NCI-H82 (cell line): ENCODE data around the gene RAB11FIP4.

Experiments
- DNase-seq: peaks from one replicate; lab custom pipeline; 2025; lab: John Stamatoyannopoulos, UW

RAB11FIP4 gene

DNA sequence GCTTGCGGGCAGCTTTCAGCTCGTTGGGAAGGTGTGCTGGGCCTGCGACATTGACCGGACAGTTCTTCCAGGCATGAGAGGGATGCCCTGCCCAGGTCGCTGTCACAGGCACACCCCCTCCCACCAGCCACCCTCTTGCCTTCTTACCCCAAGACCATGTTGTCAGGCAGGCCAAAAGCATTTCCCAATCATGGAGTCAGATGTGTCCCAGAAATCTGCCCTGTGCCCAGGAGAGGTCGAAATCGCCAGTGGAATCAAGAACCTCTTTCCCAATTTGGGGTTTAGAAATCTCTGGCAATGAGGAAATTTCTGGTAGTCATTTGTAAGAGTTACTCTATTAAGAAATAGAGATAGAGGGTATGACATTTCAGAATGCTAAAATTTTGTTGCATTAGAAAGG lies 177.1 kb downstream of the RAB11FIP4 start:
- no peak for DNase-seq

DNA sequence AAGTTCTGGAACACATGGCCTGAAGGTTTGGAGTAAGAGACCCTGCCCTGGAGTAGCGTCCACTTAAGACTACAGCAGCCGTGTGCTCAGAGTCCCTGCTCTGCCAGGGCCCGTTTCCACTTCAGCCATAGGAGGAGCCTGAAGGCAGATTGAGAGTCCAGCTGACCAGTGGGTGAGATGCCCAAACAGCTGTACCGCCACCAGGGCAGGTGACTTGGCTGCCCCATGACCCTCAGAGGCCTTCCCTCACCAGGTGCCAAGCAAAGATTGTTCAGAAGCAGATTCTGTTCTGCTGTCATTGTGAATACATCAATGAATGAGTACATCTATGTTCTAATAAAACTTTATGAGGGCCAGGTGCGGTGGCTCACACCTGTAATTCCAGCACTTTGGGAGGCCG lies 178.8 kb downstream of the RAB11FIP4 start:
- DNase-seq = no peak

DNA sequence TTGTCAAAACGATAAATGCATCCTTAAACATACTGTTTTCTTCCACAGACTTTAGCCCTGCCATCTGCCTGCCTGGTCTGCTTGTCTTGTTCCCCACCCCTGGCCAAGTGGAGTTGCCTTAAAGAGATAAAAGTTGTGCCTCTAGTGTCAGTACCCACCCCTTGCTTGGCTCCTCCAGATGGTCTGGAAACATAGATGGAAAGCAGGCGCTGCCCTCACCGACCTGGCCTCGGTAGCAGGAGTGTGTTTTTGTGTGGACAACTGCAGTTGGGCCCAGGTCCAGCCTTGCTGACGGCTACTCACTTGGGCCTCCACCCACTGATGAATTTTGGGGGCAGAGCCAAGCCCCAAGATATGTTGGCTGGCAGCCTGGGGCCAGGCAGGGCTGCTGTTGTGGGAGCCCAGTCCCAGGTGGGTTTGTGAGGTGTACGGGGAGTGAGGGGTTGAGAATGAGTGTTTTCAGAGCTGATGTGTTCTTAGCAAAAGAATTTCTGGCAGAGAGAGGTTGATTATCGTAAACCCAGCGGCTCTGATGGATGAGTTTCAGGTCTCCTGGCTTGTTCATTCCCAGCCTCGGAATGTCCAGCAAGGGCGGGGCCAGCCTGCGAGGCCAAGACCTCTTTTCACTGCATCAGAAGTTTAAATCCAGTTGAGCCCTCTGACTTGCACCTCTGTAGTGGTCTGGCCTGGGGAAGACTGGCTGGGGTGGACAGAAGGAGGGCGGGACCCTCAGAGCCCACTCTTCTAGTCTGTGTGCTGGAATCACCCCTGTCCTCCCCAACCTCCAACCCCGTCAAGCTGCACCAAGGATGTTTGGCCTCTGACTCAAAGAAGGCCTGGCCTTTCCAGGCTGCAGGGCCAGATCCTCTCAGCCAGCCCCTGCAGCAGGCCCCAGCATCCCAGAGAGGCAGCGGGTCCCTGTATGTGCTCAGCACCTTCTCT lies 179.7 kb downstream of the RAB11FIP4 start:
- DNase-seq = no peak

DNA sequence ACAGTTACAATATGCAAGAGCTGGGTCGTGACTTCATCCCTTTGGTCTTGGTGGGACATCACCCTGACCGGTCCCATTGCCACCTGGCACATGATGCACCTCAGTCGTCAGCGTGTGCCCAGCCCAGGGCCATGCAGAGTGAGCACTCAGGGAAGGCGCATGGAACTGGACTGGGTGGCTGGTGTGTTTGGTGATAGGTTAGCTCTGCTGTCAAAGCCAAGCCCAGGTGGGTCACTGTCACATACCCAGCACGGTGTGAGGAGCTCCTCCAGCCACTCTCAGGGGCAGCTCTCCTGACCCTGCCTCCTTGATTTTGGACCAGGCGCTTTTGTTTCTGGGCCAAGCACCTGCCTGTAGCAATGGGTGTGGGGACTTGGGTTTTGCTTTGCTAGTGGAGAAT lies 180.9 kb downstream of the RAB11FIP4 start:
- no peak for DNase-seq

DNA sequence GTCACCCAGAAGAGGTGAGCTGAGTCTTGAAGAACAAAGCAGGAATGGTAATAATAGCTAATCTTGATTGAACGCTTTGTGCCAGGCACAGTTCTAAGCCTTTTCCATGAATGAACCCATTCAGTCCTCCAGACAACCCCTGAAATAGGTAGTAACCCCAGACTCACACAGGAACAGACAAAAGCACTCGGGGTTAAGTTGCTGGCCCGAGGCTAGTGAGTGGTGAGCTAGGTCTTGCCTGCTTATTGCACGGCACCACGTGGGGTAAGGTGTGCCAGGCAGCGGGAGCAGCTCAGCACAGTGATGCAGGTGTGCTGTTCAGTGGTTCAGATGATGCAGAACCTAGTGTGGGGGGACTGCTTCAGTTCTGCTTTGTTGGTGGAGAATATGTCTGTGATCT lies 181.6 kb downstream of the RAB11FIP4 start:
- no peak for DNase-seq

DNA sequence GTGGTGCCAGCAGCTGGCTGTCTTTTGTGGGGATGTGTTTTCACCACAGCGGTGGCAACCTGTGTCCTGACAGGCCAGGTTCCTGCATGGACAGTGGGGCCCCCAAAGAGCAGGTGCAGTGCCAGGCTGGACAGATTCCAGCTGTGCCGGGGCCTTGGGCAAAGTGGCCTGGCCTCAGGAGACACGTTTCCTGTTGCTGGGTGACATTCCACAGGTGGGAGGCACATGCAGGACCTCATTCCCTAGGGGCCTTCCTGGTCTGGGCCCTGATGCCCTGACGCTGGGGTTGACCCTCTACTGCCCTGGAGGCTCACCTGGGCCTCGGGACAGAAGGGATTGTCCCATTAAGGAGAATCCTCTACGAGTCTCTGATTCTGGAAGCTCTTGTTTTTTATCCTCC lies 182.4 kb downstream of the RAB11FIP4 start:
- DNase-seq = no peak

DNA sequence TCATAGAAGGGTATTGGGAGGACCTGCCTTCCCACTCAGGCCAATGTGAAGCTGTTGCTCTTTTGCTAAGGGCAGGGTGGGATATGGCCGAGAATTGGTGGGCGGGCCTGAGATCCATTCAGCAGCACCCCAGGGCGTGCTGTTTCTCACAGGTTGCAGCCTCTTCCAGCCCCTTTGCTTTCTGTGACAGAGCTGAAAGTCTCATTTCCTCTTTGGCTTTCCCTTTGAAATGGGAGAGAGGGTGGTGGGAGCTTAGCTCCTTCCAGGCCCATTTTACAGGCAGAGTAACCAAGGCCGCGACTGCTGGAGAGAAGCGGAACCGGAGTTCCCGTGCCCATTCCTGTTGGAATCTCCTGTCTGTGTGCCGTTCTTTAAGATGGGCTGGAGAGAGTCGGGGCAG lies 183.0 kb downstream of the RAB11FIP4 start:
- no peak for DNase-seq

DNA sequence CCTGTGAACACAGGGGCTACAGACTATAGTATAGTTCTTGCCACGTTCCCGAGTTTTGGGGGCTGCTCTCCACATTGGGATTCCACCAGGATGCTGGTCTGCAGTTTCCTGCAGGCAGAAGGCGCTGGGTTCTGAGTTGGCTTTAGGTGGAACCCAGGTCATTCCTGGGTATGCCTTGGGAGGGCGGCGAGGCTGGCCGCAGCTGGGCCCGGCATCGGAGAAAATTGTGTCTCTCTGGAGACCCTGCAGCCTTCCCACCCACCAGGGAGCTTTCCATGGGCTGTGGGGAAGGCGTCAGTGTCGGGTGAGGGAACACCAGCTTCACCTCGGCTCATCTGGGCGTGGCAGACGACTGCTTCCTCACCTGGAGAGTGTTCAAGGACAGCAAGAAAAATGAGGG lies 183.6 kb downstream of the RAB11FIP4 start:
- no peak for DNase-seq

DNA sequence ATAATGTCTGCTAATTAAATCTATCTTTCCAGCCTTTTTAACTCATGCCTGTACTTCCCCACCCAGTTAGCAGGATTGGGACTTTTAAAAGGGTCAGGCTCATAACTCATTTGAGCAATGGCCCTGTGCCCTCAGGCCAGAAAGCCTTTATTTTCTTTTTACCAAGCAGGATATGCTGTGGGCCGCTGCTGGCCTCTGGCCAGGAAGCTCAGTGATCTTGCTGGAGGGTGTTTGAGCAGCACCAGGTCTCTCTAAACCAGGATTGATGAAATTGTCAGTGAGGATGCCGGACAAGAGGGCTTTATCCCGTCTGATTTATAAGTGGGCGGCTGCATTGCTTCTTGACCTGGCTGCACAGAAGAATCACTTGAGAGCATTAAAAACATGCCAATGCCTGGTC lies 187.8 kb downstream of the RAB11FIP4 start:
- no peak for DNase-seq

DNA sequence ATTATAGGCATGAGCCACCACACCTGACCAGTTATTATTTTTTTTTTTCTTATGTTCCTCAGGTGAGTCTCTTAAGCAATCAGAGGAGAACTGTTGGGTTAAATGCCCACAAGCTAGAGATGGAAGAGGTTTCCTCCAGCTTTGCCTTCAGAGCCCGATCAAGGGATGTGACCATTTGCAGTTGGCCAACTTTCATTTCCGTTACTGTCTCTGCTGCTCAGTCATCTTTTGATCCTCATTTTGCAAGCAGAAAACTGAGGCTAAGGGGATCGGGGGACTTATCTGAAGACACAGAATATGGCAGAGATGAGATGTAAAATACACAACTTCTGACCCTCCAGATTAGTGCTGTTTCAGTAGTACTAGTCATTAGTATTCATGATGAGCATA lies 188.8 kb downstream of the RAB11FIP4 start:
- no peak for DNase-seq

DNA sequence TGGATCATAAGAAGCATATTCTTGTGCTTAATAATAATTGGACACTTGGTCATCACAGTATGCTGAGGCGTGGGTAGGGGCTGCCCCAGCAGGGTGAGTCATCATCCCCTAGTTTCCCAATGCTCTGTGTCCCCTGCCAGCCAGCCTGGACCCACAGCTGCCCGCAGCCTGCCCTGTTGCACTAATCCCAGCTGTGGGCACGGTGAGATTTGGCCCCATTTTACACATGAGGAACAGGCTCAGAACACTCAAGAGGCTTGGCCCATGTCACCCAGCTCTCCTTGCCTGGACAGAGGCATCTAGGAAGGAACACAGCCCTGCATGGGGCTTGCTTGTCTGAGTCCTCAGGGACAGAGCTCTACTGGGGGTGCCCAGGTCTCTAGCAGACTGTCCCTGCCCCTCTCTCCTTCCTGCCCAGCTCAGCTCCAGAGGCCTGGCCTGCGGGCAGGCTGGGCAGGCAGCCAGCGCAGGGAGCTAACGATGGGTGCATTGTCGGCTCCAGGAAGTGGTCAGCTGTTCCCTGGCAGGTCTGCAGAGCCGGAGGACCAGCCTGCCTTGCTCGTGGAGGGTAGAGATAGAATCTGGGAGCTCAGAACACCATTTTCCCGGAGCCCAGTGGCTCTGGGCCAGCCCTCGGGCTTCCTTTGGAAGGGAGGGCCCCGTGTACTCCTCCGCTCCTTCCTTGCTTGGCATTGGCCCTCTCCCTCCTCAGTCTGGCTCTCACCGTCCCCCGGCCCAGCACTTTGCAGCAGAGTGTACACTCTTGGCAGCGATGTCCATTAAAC lies 189.4 kb downstream of the RAB11FIP4 start:
- DNase-seq = no peak

DNA sequence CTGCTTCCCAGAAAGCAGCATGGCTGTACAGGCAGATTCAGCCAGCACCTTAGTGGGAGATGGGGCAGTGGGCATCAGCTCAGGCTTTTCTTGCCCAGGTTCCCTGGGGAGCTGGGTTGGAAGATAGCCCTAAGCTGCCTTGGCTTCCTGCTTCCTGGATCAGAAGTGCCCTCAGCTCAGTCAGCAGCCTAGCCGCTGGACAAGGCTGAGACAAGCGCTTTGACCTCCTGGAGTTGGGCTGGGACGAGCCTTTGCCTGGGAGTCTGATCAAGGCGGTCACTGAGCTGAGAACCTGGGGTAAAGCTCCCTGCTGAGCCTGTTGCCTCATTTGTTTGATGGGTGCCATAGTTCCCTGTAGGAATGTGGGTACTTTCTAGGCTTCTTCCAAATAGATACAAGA lies 190.0 kb downstream of the RAB11FIP4 start:
- DNase-seq = no peak

DNA sequence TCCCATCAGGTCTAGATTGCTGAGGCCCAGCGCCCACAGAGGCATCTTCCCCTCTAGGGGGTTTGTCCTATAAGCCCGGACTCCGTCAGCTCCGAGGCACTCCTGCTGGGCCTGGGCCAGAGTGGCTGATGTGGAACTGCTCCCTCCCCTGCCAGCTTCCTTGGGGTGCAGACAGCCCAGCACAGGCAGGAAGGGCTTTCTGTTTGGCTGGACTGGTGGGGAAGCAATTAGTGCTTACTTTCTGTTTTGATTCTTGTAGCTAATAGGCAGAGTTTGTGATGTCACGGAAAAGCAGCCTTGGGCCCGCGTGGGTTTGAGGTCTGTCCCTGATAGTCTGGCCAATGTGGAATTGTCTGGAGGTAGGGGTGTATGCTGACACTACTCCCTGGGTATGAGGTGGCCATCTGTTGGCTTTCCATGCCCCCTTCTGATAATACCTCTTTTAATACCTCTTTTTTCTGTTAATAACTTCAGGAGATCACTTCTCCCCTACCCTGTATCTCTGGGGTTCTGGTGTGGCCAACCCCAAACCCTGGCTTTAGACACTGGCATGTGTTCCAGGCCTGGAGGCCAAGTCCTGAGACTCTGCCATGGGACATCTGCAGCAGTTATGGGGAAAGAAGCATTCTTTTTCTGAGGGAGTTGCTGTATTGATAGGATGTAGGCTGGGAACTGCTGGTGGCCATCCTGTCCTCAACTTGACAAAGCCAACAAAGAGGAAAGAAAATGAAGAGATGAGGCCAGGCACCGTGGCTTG lies 190.9 kb downstream of the RAB11FIP4 start:
- no peak for DNase-seq

DNA sequence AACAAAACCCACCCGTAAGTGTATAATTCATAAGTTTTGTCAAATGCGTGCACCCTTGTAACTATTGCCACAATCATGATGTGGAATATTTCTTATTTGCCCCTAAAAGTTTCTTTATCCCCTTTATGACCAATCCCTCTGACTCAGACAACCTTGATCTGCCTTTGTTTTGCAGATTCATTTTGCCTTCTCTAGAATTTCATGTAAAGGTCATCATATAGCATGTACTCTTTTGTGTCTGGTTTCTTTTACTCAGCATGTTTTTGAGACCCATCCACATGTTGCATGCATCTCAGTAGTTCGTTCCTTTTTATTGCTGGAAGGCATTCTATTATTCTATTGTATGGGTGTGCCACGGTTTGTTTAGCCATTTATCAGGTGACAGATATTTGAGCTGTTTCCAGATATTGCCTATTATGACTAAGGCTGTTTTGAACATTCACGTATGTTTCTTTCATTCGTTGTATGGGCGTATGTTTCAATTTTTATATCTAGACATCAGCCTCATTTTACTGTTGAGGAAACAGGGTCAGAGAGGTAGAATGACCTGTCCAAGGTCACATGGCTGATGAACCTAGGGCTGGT lies 192.4 kb downstream of the RAB11FIP4 start:
- no peak for DNase-seq

DNA sequence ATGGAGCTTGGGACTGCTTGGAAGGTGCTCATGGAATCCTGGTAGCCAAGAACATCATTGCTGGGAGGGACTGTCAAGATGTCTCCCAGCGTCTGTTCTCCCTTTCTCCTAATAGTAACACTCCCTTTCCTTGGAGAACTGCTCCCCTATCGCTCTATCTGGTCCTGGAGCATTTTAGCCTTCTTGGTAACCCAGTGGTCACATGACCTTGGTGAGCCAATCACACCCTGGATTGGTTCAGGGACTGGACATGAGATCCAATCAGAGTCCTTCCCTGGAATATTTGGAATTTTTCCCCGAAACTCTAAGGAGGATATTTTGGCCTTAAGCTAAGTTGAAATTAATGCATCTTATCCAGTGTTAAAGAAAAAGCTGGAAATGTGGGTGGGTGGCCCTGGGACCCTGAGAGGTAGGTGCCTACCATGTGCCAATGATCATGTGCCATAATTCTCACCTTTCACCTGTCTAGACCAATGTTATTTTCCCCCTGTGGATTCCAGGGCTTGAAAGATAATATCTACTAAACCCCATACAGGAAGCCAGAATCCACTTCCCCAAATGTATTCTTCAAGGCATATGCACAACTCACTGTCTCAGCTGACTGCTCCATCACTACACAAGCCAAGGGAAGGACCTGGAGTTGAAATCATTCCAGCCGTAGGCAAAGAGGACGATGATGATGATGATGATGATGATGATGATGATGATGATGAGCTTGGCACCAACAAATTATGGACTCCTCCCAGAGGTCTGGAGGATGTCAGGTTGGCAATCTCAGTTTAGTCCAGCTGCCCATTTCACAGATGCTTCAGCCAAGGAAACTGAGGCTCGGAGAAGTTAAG lies 193.2 kb downstream of the RAB11FIP4 start:
- no peak for DNase-seq

DNA sequence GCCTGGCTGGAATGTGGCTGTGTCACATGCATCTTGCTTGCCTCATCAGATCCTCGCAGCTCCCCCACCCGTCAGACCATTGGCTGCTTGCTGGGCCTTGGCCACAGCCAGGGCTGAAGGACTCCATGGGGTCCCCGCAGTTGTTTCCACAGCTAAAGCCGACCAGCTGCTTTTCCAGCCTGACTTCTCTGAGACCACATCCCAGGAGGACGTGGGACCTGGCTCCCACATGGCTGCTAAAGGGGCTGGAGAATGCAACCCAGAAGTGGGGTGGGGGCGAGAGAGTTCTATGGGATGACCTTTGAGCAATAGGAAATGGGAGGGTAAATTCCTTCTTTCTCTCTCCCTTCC lies 193.8 kb downstream of the RAB11FIP4 start:
- no peak for DNase-seq

DNA sequence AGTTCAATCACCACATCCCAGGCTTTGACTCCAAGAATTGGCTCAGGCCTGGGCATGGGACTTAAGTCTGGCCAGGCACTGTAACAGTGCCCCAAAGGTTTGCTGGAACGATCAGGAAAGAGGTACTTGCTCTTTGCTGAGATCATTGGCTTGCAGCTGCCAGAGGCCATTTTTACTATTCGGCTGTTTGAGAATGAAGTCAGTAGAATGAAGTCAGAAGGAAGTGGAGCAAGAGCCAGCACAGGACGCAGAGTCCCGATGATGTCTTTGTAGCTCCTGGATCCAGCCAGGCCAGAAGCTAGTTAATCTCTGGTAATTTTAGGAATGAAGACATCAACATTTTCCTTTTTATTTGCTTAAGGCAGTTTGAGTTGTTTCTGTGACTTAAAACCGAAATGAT lies 195.5 kb downstream of the RAB11FIP4 start:
- DNase-seq = no peak

DNA sequence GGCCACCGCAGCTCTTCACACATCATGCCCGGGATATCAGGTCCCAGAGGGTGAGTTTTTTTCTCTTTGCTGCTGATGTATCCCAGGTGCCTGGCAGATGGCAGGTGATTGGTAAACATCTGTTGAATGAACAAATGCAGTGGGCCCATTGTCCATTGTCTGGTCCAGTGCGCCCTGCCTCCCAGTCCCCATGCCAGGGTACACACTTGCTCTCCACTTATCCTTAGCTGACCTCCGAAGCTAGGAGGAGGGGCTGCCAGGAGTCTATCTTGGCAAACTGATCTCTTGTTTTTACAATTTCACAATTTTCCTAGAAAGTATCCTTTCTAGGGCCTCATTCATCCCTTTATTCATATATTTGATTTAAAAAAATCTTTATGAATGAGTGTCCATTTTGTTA lies 196.0 kb downstream of the RAB11FIP4 start:
- DNase-seq = no peak
